ENCODE results near the gene SIRT3.
"Not testable (repeated sequence)": the region's sequence is repeated elsewhere in the genome, so short reads cannot be mapped to it uniquely, and the experiment has no call there.

Gene SIRT3

DNA sequence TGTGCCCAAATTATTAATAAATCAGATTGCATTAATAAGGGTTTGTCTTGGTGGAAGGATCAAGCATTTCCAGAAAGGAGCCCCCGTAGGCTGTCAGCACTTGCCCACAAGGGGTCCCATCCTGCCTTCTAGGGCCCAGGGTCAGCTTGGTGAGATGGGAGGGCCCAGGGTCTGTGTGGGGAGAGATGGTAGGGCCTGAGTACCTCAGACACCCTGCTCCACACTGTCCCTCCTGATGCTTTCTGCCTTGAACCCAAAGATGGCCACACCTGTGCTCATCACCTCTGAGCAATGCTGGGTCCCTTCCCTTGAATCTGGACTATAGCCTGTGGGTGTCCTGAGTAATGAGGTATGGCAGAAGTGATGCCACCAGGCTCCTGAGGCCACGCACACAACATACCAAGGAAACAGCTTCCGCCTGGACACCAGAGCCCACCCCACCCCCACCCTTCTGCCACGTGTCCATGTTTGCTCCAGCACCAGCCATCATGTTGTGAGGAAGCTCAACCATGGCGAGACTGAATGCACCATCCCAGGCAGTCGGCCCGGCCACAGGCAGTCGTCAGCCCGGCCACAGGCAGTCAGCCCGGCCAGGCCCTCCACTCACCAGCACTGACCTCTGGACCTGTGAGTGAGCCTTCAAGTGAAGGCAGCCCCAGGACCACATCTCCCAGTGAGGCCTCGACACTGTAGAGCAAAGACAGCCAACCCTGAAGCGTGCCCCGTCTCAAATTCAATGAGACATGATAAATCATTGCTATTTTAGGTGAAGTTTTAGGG lies 35.7 kb downstream of the SIRT3 start:
- DNase-seq, result no peak

GRCh38 chr11:199782-200181 lies 36.4 kb downstream of the SIRT3 start:
- DNase-seq, result no peak

DNA sequence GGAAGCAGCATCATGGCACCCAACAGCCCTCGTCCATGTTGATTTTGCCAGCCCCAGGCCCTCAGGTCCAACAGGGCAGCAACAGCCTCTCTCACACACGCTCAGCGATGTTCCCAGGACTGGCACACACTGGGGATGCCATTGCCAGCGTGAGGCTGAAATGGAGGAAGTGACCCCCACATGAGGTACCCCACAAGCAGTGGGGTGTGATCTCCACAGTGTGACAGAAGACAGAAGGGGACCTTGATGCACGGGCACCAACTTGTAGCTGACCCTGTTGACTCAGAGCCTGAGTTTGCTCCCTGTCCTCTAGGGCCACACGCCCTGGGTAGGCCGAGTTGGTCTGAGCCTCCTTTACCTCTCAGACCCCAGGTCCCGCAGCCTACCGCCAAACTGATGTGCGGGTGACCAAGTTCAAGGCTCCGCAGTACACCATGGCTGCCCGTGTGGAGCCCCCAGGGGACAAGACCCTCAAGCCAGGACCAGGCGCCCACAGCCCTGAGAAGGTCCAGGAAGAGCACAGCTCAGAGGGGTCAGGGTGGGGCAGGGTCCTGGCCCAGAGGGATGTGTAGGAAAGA lies 37.0 kb downstream of the SIRT3 start:
- no peak for DNase-seq

DNA sequence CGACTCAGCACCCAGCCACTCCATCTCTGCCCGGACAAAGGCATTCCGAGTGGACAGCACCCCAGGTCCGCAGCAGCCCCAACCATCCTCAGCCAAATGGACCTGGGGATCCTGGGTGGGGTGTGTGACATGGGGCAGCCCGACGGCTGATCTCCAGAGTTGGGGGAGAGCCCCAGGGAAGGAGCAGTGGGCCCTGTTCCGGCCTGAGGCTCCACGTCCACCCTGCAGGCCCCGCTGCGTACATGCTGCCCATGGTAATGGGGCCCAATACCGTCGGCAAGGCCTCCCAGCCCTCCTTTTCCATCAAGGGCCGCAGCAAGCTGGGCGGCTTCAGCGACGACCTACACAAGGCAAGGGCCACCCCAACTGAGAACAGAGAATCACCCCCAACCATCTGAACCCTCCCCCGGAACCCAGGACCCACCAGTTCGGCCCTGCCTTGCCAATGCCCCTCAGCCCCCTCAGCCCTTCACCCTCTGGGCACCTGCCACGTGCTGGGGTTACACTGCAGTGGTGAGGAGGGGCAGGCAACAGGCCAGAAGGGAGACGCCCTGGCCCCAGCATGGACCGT lies 37.8 kb downstream of the SIRT3 start:
- no peak for DNase-seq

GRCh38 chr11:197741-198235 lies 38.4 kb downstream of the SIRT3 start:
- DNase-seq, result no peak

- no peak for DNase-seq
Observed at GRCh38 chr11:196786-197731, 39.1 kb downstream of the SIRT3 start.

- DNase-seq, result not testable (repeated sequence)
Observed at GRCh38 chr11:193481-193880, 42.7 kb downstream of the SIRT3 start.

- DNase-seq, result not testable (repeated sequence)
Observed at GRCh38 chr11:192674-193128, 43.4 kb downstream of the SIRT3 start, which contains the start of gene SCGB1C1. TSS of gene SCGB1C1 (plus strand) at chr11:193078. CDS start at chr11:193100, 22 bp downstream.

DNA sequence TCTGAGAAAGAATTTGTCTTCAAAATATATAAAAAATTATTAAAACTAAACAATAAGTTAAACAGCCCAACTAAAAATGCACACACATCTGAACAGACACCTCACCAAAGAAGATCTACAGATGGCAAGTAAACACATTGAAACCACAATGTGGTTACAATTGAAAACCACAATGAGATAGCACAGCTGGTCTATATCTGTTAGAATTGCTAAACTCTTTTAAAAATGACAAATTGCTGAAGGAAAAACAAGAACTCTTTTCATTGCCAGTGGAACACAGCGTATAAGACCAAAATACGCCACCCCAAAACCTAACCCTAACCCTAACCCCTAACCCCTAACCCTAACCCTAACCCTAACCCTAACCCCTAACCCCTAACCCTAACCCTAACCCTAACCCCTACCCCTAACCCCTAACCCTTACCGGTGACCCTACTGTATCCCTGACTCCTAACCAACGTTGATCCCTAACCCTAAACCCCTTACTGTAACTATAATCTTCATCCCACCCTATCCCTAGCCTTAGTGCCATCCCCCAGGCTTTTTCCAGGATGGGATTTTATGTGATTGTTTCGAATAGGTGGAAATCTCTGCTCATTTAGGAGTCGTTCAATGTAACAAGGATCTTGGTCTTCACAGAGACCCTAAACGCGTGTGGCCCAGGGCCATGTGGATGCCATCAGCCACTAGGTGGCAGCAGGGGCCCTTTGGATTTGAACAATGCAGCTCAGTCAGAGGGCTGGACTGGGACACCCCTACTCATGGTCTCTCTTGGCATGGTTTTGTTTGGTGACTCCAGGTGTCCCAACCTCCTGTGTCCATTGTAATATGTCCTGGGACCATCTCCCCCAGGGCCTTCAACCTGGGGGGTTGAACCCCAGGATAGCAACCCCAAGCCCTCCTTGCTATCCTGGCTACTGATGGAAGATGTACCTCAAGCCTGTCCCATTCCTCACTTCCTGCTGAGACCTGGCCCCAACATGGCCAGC lies 44.4 kb downstream of the SIRT3 start:
- DNase-seq, result not testable (repeated sequence)

DNA sequence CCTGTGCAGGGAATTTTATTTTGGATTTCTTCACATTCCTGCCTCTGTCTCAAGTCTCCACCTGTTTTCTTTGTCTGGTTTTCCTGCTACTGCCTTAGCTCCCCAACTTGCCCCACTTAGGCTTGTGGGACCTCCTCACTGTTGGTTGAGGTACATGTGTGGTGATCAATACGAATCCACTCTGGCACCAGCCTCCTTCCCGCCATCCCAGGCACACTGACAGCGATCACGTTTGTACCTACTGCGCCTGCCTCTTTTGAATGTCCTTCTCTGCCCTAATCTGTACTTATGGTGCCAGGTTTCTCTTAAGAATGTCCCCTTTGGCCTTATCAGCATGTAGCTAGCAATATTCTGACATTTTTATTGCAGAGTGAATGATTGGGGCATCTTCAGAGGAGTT lies 45.6 kb downstream of the SIRT3 start:
- not testable (repeated sequence) for DNase-seq

GRCh38 chr11:189843-190311 lies 46.3 kb downstream of the SIRT3 start:
- DNase-seq, result not testable (repeated sequence)

DNA sequence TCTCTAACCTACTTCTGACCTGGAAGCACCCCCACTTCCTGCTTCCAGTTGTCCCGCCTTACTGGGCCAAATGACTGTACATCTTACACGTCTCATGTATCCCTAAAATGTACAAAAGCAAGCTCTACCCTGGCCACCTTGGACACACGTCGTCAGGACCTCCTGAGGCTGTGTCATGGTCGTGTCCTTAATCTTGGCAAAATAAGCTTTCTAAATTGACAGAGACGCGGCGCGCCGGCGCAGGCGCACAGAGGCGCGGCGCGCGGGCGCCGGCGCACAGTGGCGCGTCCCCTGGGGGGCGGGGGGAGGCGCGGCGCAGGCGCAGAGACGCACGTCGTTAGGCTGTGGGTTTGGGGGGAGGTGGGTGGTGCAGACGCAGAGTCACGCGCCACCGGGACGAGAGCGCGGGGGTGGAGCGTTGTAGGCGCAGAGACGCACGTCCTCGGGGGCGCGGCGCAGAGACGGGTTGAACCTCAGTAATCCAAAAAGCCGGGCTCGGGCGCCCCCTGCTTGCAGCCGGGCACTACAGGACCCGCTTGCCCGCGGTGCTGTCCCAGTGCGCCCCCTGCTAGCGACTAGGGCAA lies 46.9 kb downstream of the SIRT3 start:
- DNase-seq, result not testable (repeated sequence)

DNA sequence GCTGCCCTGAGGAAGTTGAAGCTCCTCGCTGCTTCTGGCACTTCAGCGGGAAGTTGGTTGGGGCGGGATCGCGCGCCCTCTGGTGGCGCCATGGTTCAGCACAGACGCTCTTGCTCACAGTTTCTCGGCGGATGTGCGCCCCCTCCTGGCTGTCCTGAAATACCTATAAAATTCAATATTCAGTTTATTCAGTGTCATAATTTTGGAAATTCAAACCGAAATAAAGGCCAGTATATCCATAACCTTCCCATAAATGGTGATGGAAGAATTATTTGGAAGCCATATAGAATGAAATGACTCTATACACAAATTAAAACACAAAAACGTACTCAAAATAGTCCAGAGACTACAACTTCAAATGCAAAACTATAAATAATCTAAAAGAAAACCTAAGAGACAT lies 55.9 kb downstream of the SIRT3 start:
- DNase-seq, result not testable (repeated sequence)

Data from CD4-positive, alpha-beta T cell treated with Interleukin-6 for 4 hours (primary cell).